GM10266 (cell line): ENCODE results near the gene PDE4D.

Experiments used
- DNase-seq: peaks from one replicate; pipeline ENCODE4 v3.0.0; 2012; ENCODE audit errors: extremely low spot score
- CTCF ChIP-seq: IDR thresholded peaks from 2 replicates; pipeline ENCODE4 v1.5.1; 2012; ENCODE audit warnings: mild to moderate bottlenecking, low read depth; ENCODE audit not compliant: control insufficient read depth, insufficient read depth; ENCODE audit errors: missing control alignments

Gene PDE4D

GRCh38 chr5:59826996-59827395 is 66.5 kb downstream of the PDE4D start:
- TF ChIP-seq CTCF, result no peak

GRCh38 chr5:59823420-59823819 is 70.1 kb downstream of the PDE4D start:
- no peak for TF ChIP-seq CTCF
- DNase-seq, result no peak

More at GRCh38 chr5:59826996-59827395, 66.5 kb downstream of the PDE4D start:
- DNase-seq, result no peak

GRCh38 chr5:59819806-59820205 is 73.7 kb downstream of the PDE4D start:
- no peak for TF ChIP-seq CTCF
- no peak for DNase-seq

GRCh38 chr5:59817536-59817935 is 76.0 kb downstream of the PDE4D start:
- DNase-seq, result no peak

GRCh38 chr5:59816654-59817300 is 76.7 kb downstream of the PDE4D start:
- no peak for DNase-seq
- TF ChIP-seq CTCF, result no peak

More at GRCh38 chr5:59817536-59817935, 76.0 kb downstream of the PDE4D start:
- no peak for TF ChIP-seq CTCF

- DNase-seq, result no peak
- TF ChIP-seq CTCF, result no peak
These were observed 79.0 kb downstream of the PDE4D start for GRCh38 chr5:59814537-59814872.

- DNase-seq, result peak; percentile 59
These were observed 79.6 kb downstream of the PDE4D start for GRCh38 chr5:59813761-59814536.

More at GRCh38 chr5:59813761-59814536, 79.6 kb downstream of the PDE4D start:
- peak; percentile 67 for TF ChIP-seq CTCF
